Nephron (organoid): ENCODE data around the gene PLAGL2.

Experiments
- H3K27ac Mint-ChIP-seq, 3 experiments: 2 replicates each; pipeline ENCODE4 v1.8.0; 2020; ENCODE audit warnings: mixed read lengths in 3 of 3, mild to moderate bottlenecking in 2 of 3, moderate library complexity in 1 of 3
- H3K27me3 Mint-ChIP-seq: 2 replicates; pipeline ENCODE4 v1.8.0; 2021; ENCODE audit warnings: low read depth, mild to moderate bottlenecking, moderate library complexity, mixed read lengths
- H3K36me3 Mint-ChIP-seq: 2 replicates; pipeline ENCODE4 v1.8.0; 2020; ENCODE audit warnings: low read depth, mixed read lengths
- H3K4me1 Mint-ChIP-seq: 2 replicates; pipeline ENCODE4 v1.8.0; 2020; ENCODE audit warnings: mixed read lengths
- H3K4me3 Mint-ChIP-seq, 3 experiments: 2 replicates each; pipeline ENCODE4 v1.8.0; 2020; ENCODE audit warnings: mild to moderate bottlenecking in 3 of 3, mixed read lengths in 3 of 3, moderate library complexity in 2 of 3
- H3K9me3 Mint-ChIP-seq: 2 replicates; pipeline ENCODE4 v1.8.0; 2020; ENCODE audit warnings: mixed read lengths
- TF ChIP-seq, protein P1 (sequence below), 3 experiments: fragments of 200-600 bp; sonication (generic); IDR thresholded peaks; one replicate each; pipeline ENCODE4 v1.5.0; 2021; ENCODE audit warnings: antibody characterized with exemption in 3 of 3; ENCODE audit not compliant: unreplicated experiment in 3 of 3

PLAGL2 gene

DNA sequence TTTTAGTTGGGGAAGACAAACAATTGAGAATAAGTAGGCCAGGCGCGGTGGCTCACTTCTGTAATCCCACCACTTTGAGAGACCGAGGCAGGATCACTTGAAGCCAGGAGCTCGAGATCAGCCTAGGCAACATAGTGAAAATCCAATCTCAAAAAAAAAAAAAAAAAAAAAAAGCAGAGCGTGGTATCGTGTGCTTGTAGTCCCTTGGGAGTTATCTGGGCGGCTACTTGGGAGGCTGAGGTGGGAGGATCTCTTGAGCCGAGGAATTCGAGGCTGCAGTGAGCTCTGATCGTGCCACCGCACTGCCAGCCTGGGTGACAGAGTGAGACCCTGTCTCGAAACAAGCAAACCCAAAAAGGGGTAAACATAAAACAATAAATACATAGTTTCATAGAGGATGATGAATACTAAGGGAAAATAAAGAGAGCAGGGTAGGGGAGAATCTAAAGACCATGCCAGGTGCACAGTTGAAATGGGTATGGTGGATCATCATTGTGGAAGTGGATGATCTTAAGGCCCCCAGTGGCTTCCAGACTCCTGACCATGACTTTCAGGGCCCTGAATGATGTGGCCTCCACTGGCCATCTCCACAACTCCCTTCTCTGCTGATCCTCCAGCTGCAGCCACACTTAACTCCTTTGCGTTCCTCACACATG is 1.1 kb upstream of the PLAGL2 start:
- Mint-ChIP-seq H3K9me3 (no peaks in the 10 kb centered on the region), H3K4me1 (peaks cover 59% of the 10 kb centered on the region), H3K4me3 (peak overlapping the region; percentile 86 to 90 (median 86)), H3K27me3 (no peaks in the 10 kb centered on the region), H3K27ac (peak overlapping the region; percentile 61 to 82 (median 75)), H3K36me3 (peaks cover 12% of the 10 kb centered on the region)
- TF ChIP-seq, protein P1, sequence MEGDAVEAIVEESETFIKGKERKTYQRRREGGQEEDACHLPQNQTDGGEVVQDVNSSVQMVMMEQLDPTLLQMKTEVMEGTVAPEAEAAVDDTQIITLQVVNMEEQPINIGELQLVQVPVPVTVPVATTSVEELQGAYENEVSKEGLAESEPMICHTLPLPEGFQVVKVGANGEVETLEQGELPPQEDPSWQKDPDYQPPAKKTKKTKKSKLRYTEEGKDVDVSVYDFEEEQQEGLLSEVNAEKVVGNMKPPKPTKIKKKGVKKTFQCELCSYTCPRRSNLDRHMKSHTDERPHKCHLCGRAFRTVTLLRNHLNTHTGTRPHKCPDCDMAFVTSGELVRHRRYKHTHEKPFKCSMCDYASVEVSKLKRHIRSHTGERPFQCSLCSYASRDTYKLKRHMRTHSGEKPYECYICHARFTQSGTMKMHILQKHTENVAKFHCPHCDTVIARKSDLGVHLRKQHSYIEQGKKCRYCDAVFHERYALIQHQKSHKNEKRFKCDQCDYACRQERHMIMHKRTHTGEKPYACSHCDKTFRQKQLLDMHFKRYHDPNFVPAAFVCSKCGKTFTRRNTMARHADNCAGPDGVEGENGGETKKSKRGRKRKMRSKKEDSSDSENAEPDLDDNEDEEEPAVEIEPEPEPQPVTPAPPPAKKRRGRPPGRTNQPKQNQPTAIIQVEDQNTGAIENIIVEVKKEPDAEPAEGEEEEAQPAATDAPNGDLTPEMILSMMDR (IDR thresholded peaks at IDR 0.05; ENCODE audit: unreplicated experiment in 3 of 3) = no peak

DNA sequence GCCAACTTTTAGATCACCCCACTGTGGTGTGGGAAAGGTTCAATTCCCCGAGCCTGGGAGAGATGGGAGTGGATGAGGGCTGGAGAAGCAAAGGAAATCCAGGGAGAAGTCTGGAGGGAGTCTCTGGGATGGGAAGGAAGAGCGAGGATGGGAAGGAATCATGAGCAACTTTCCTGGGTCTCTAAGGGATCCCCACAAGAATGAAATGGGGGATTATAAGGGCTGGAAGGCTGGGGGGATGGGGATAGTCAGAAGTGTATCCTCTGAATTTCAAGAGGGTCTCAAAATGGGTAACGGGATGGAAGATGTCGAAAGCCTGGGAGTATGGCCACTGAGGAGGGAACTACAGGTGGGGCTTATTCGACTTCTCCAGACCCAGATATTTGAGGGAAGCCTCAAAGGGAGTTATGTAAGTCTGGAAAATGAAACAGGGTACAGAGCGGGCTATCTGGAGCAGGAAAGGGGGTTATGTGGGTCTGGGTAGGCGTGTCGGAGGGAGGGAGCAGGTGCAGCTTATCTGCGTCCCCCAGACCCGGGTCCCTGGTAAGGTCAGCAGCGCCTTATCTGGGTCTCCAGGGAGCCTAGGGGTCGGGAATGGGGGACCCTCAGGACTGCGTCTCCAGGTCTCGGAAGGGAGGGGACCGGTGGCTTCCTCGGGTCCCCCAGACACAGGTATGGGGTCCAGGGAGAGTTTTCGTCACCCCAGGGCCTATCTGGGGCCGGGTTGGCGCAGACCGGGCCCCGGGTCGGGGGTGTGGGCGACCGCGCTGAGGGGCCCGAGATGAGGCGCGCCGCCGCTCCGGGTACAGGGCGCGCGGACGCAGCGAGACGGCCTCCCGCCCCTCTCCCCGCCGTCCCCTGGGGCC is 550 bp downstream of the PLAGL2 start:
- H3K4me1 Mint-ChIP-seq = peaks cover 69% of the 10 kb centered on the region
- peak overlapping the region; percentile 98 to 100 (median 99) for H3K4me3 Mint-ChIP-seq
- H3K27me3 Mint-ChIP-seq = no peaks in the 10 kb centered on the region
- no peaks in the 10 kb centered on the region for H3K9me3 Mint-ChIP-seq
- TF ChIP-seq, protein P1 (IDR thresholded peaks at IDR 0.05; ENCODE audit: unreplicated experiment in 3 of 3) = no peak
- peak overlapping the region; percentile 62 to 98 (median 97) for H3K27ac Mint-ChIP-seq
- peaks cover 16% of the 10 kb centered on the region for H3K36me3 Mint-ChIP-seq

DNA sequence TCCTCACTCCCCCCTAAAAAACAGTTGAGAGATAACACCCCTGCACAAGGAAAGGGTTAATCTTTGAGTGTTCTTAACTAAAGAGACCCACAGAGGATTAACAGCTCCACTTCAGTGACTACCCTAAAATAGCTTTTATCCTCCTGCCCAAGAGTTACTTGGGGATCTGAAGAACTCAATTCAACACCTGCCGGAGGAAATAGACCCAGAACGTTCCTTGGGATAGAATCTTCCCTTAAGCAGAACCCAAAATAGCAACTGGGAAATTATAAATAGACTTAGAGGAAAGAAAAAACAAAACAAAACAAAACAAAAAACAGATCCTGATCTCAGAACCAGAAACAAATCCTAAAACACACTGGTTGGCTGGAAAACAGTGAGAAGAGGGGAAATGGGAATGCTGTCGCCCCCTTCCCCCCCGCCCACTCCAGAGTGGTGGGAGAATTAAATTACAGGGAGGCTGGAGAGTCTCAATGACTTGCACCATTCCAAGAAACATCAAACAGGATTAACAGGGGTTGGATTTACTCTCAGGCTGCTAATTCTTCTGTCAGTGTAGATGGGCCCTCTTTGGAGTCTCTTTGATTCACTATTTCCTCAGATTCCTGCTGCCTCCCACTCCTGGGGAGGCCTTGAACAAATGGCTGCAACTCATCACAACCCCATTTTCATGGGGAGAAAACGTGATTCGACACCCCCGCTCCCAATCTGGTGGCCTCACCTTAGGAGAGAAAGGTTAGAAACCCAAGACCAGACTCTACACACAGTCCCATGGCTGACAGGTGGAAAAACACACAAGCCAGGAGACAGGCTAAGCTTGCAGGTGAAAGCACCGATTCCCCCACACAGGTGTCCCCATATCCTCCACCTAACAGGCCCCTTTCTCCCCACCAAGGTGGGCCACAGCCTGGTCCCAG is 1.4 kb downstream of the PLAGL2 start:
- TF ChIP-seq, protein P1 (IDR thresholded peaks at IDR 0.05; ENCODE audit: unreplicated experiment in 3 of 3) = no peak
- Mint-ChIP-seq H3K27ac (peak overlapping the region; percentile 62 to 98 (median 97)), H3K36me3 (peaks cover 12% of the 10 kb centered on the region), H3K4me1 (peaks cover 64% of the 10 kb centered on the region), H3K4me3 (peak overlapping the region; percentile 98 to 100 (median 99)), H3K9me3 (no peaks in the 10 kb centered on the region), H3K27me3 (no peaks in the 10 kb centered on the region)

DNA sequence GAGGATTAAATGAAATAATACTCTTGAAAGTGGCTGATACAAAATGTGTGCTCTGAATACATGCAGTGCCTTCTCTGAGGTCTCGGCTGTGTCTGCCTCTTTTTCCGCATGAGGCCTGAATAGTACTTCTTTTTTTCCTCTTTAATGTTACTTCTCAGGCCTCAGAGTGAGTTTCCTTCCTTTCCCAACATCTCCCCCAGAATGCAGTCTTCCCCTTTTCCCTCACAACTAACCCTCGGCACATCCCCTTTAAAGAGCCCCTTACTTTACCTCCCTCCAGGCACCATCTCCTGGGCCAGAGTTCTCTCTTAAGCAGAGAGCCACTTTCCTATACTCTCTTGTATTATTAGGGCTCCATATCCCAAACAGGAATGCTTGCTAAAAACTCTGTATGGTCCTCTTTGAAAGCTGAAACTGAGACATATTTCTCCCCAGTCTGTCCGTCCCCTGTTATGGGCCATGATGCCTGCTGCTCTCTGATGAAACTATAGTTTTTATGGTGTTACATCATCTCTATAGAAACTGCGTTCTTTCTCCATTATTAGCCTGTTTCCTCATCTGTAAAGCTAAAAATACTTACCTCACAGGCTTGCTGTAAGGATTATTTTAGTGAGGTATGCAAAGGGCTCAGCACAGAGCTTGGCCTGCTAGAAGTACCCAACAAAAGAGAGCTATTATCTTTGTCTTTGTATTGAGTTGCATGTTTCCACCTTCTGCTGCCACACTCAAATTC is 2.3 kb downstream of the PLAGL2 start:
- Mint-ChIP-seq H3K9me3 (no peaks in the 10 kb centered on the region), H3K4me1 (peaks cover 63% of the 10 kb centered on the region), H3K27me3 (no peaks in the 10 kb centered on the region), H3K27ac (peak overlapping the region; percentile 62 to 98 (median 97)), H3K36me3 (peaks cover 10% of the 10 kb centered on the region), H3K4me3 (peak overlapping the region; percentile 98 to 100 (median 99))
- TF ChIP-seq, protein P1 (IDR thresholded peaks at IDR 0.05; ENCODE audit: unreplicated experiment in 3 of 3) = no peak
